Suprapubic skin (tissue), 4 donors: Measurements from ENCODE around the gene AHRR. TPM values are rescaled to one million over a fixed set of nuclear protein-coding genes. Genes with fewer than 3 reads are reported as not detected.

Source experiments
- DNase-seq, 2 donors: peaks; one replicate each; pipeline ENCODE4 v3.0.0-alpha.2; 2019; ENCODE audit warnings: low spot score in 2 of 2
- H3K27ac ChIP-seq: fragments of 200-600 bp; sonication (generic); one replicate; pipeline ENCODE4 v1.5.1; 2019
- H3K27me3 ChIP-seq: fragments of 200-600 bp; sonication (generic); one replicate; pipeline ENCODE4 v1.5.1; 2019
- H3K36me3 ChIP-seq: fragments of 200-600 bp; sonication (generic); one replicate; pipeline ENCODE4 v1.5.1; 2019
- H3K4me1 ChIP-seq: fragments of 200-600 bp; sonication (generic); one replicate; pipeline ENCODE4 v1.5.1; 2019
- H3K4me3 ChIP-seq: fragments of 200-600 bp; sonication (generic); one replicate; pipeline ENCODE4 v1.5.1; 2019; ENCODE audit warnings: mild to moderate bottlenecking
- H3K9me3 ChIP-seq: fragments of 200-600 bp; sonication (generic); one replicate; pipeline ENCODE4 v1.5.1; 2019
- CTCF ChIP-seq, 2 donors: fragments of 200-600 bp in 1 of 2; fragments of 450-650 bp in 1 of 2; sonication (generic) in 1 of 2; IDR thresholded peaks; one replicate each; pipeline ENCODE4 v1.5.1; 2016 to 2019; ENCODE audit warnings: antibody characterized with exemption in 2 of 2, mild to moderate bottlenecking in 1 of 2, moderate library complexity in 1 of 2
- EP300 ChIP-seq: sonication (generic); formaldehyde crosslinking; IDR thresholded peaks from one replicate; pipeline ENCODE4 v1.6.1; 2017; ENCODE audit warnings: antibody characterized with exemption
- POLR2A ChIP-seq, 2 donors: fragments of 450-650 bp; IDR thresholded peaks; one replicate each; pipeline ENCODE4 v1.6.1; 2017; ENCODE audit warnings: antibody characterized with exemption in 2 of 2, mild to moderate bottlenecking in 2 of 2, moderate library complexity in 2 of 2
- POLR2AphosphoS5 ChIP-seq, 3 donors: sonication (generic); formaldehyde crosslinking; IDR thresholded peaks; one replicate each; pipeline ENCODE4 v1.6.1; 2017; ENCODE audit warnings: antibody characterized with exemption in 3 of 3
- WGBS: methylation state at CpG from one replicate; pipeline ENCODE4 v1.1.5; 2018; 5-methylcytosine and 5-hydroxymethylcytosine counted together
- total RNA-seq, 4 donors: library from RNA; depleted of rRNA; stranded (reverse); fragments of >200 nt; gene quantifications; one replicate each; pipeline ENCODE4 v1.1.0, GENCODE V29; 2016

Gene AHRR
- total RNA-seq, 4 donors from 2014 or later = 3.0 to 10.7 (median 4.2) TPM

- peaks cover 51% of the 10 kb centered on the region for H3K36me3 ChIP-seq
- H3K27me3 ChIP-seq = peaks cover 20% of the 10 kb centered on the region
- no peak overlapping the region for H3K4me3 ChIP-seq
- no peak overlapping the region for H3K27ac ChIP-seq
- TF ChIP-seq POLR2AphosphoS5 (IDR thresholded peaks at IDR 0.05) (no peak), CTCF (IDR thresholded peaks at IDR 0.05) (no peak), EP300 (no peak), POLR2A (IDR thresholded peaks at IDR 0.05) (no peak)
- WGBS = 72% methylated on average over 7 of the region's 14 CpGs
- H3K9me3 ChIP-seq = no peaks in the 10 kb centered on the region
- H3K4me1 ChIP-seq = peaks cover 6% of the 10 kb centered on the region
- DNase-seq = peak in 1 of 2 donors; percentile 56
Measured at GRCh38 chr5:315488-316209, 5.9 kb upstream of the AHRR start.

GRCh38 chr5:316210-317085 is 5.1 kb upstream of the AHRR start:
- H3K9me3 ChIP-seq = no peaks in the 10 kb centered on the region
- no peak overlapping the region for H3K27ac ChIP-seq
- WGBS = 85% methylated on average over 13 of the region's 19 CpGs
- DNase-seq = peak; percentile 12 to 44
- peaks cover 14% of the 10 kb centered on the region for H3K4me1 ChIP-seq
- H3K36me3 ChIP-seq = peaks cover 44% of the 10 kb centered on the region
- H3K4me3 ChIP-seq = no peak overlapping the region
- peaks cover 28% of the 10 kb centered on the region for H3K27me3 ChIP-seq
- TF ChIP-seq EP300 (no peak), POLR2A (IDR thresholded peaks at IDR 0.05) (no peak), CTCF (IDR thresholded peaks at IDR 0.05) (no peak), POLR2AphosphoS5 (IDR thresholded peaks at IDR 0.05) (no peak)

GRCh38 chr5:317086-317811 is 4.3 kb upstream of the AHRR start:
- Histone ChIP-seq H3K4me1 (peaks cover 22% of the 10 kb centered on the region), H3K27ac (no peak overlapping the region), H3K9me3 (no peaks in the 10 kb centered on the region), H3K36me3 (peaks cover 39% of the 10 kb centered on the region), H3K27me3 (peaks cover 36% of the 10 kb centered on the region), H3K4me3 (no peak overlapping the region)
- 76% methylated on average over 6 of the region's 26 CpGs for WGBS
- TF ChIP-seq CTCF (IDR thresholded peaks at IDR 0.05) (peak; percentile 11 to 29), EP300 (no peak), POLR2AphosphoS5 (IDR thresholded peaks at IDR 0.05) (no peak), POLR2A (IDR thresholded peaks at IDR 0.05) (no peak)
- peak in 1 of 2 donors; percentile 70 for DNase-seq

GRCh38 chr5:318341-318897 is 3.1 kb upstream of the AHRR start:
- Histone ChIP-seq H3K27ac (no peak overlapping the region), H3K4me1 (peaks cover 27% of the 10 kb centered on the region), H3K36me3 (peaks cover 38% of the 10 kb centered on the region), H3K27me3 (peaks cover 46% of the 10 kb centered on the region), H3K4me3 (no peak overlapping the region), H3K9me3 (no peaks in the 10 kb centered on the region)
- TF ChIP-seq CTCF (IDR thresholded peaks at IDR 0.05) = no peak
- TF ChIP-seq POLR2AphosphoS5 (IDR thresholded peaks at IDR 0.05) = no peak
- TF ChIP-seq POLR2A (IDR thresholded peaks at IDR 0.05) = no peak
- TF ChIP-seq EP300 = no peak
- no peak for DNase-seq
- WGBS = 21% methylated on average over 13 of the region's 15 CpGs
